Measurements from ENCODE around the gene GBGT1. TPM values are rescaled to one million over a fixed set of nuclear protein-coding genes. Genes with fewer than 3 reads are reported as not detected.

The GBGT1 gene
- total RNA-seq, 1 donor from 2014 or later = 32.8 TPM

GRCh38 chr9:133148199-133149129 lies 15.2 kb downstream of the GBGT1 start:
- TF ChIP-seq CTCF (IDR thresholded peaks at IDR 0.05; ENCODE audit: unreplicated experiment) = no peak
- no peaks in the 10 kb centered on the region for H3K9me3 Mint-ChIP-seq
- H3K27ac Mint-ChIP-seq = peak overlapping the region; percentile 98
- H3K36me3 Mint-ChIP-seq = no peaks in the 10 kb centered on the region
- H3K4me1 Mint-ChIP-seq = peaks cover 33% of the 10 kb centered on the region
- H3K4me3 Mint-ChIP-seq = peak overlapping the region; percentile 90
- peak in 1 of 2 experiments; percentile 62 for DNase-seq (ENCODE audit: low spot score in 2 of 2, unreplicated experiment in 2 of 2)
- H3K27me3 Mint-ChIP-seq (ENCODE audit: low read depth) = no peaks in the 10 kb centered on the region

GRCh38 chr9:133147412-133148198 lies 16.1 kb downstream of the GBGT1 start:
- peak; percentile 95 for TF ChIP-seq CTCF (IDR thresholded peaks at IDR 0.05; ENCODE audit: unreplicated experiment)
- Mint-ChIP-seq H3K27ac (peak overlapping the region; percentile 98), H3K9me3 (no peaks in the 10 kb centered on the region)

GRCh38 chr9:133146746-133147411 lies 16.8 kb downstream of the GBGT1 start:
- Mint-ChIP-seq H3K4me3 (peak overlapping the region; percentile 90), H3K27me3 (ENCODE audit: low read depth) (no peaks in the 10 kb centered on the region), H3K4me1 (peaks cover 43% of the 10 kb centered on the region), H3K36me3 (no peaks in the 10 kb centered on the region), H3K9me3 (no peaks in the 10 kb centered on the region), H3K27ac (peak overlapping the region; percentile 98)
- no peak for TF ChIP-seq CTCF (IDR thresholded peaks at IDR 0.05; ENCODE audit: unreplicated experiment)
- no peak for DNase-seq (ENCODE audit: low spot score in 2 of 2, unreplicated experiment in 2 of 2)

More at GRCh38 chr9:133147412-133148198, 16.1 kb downstream of the GBGT1 start:
- no peaks in the 10 kb centered on the region for H3K36me3 Mint-ChIP-seq
- peak overlapping the region; percentile 90 for H3K4me3 Mint-ChIP-seq
- peaks cover 40% of the 10 kb centered on the region for H3K4me1 Mint-ChIP-seq
- H3K27me3 Mint-ChIP-seq (ENCODE audit: low read depth) = no peaks in the 10 kb centered on the region
- peak in 1 of 2 experiments; percentile 88 for DNase-seq (ENCODE audit: low spot score in 2 of 2, unreplicated experiment in 2 of 2)

- no peaks in the 10 kb centered on the region for H3K9me3 Mint-ChIP-seq
- H3K4me1 Mint-ChIP-seq = peaks cover 48% of the 10 kb centered on the region
- no peak for TF ChIP-seq CTCF (IDR thresholded peaks at IDR 0.05; ENCODE audit: unreplicated experiment)
- no peaks in the 10 kb centered on the region for H3K36me3 Mint-ChIP-seq
- H3K27ac Mint-ChIP-seq = no peak overlapping the region
- no peak for DNase-seq (ENCODE audit: low spot score in 2 of 2, unreplicated experiment in 2 of 2)
- H3K27me3 Mint-ChIP-seq (ENCODE audit: low read depth) = no peaks in the 10 kb centered on the region
- peak overlapping the region; percentile 76 for H3K4me3 Mint-ChIP-seq
Observed at GRCh38 chr9:133144904-133145851, 18.5 kb downstream of the GBGT1 start.

Measured in mesothelial cell of epicardium (in vitro differentiated cells).